HG02798 (cell line): ENCODE measurements around the gene DPYD.

Experiments used
- ATAC-seq: cut with Tn5 transposase; IDR thresholded peaks from one replicate; pipeline ENCODE4 v1.9.1; 2021; ENCODE audit warnings: mild to moderate bottlenecking; ENCODE audit not compliant: unreplicated experiment, poor library complexity

Gene DPYD

DNA sequence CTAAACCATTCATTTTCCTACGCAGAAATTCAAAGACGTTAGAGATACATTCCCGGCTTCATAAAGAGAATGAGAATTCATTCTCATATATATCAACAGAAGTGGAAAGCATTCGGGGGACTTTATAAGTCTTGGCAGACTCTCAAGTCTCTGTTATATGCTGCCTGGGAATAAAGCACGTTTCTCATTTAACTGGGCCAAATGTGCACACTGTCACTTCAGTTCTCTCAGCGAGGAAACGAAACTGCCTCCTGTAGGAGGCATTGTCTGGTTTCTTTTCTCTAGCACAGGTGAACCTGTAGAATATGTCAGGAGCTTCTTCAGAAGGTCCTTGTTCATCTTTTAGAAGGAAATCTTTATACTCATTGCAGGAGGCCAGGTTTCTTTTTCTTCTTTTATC is 831.7 kb downstream of the DPYD start:
- ATAC-seq, result peak; percentile 42

DNA sequence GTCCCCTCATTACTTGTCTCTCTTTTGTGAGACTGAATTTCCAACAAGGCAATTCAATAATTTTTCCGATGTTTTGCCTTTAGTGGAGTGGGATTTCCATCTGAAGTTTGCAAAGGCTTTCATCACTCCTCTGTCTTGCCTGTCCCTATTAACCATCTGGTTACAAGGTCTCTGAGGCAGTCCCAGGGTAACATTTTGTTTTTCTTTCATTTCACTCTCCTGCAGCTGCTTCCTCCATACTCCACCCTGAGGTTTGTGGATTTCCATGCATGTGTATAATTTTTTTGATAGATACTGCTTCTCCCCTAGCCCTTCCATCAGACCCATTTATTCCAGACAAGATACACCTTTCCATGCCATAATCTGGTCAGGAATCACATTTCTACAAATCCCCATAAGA is 832.4 kb downstream of the DPYD start:
- no peak for ATAC-seq

DNA sequence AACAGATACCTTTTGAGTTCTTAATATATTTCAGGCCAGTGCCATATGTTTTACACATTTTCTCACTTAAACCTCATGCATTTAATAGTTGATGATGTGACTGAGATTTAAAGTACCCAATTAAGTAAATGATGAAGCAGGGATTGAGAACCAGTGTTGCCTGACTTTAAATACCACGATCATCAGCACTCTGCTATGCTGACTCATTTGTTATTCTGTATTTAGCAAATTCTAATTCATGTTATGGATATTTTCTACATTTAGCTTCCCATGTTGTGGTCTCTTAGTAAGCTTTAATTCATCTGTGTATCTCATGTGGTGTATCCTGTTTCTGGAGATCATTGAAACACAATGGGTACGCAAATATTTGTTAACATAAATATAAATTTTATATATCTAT is 836.3 kb downstream of the DPYD start:
- no peak for ATAC-seq

DNA sequence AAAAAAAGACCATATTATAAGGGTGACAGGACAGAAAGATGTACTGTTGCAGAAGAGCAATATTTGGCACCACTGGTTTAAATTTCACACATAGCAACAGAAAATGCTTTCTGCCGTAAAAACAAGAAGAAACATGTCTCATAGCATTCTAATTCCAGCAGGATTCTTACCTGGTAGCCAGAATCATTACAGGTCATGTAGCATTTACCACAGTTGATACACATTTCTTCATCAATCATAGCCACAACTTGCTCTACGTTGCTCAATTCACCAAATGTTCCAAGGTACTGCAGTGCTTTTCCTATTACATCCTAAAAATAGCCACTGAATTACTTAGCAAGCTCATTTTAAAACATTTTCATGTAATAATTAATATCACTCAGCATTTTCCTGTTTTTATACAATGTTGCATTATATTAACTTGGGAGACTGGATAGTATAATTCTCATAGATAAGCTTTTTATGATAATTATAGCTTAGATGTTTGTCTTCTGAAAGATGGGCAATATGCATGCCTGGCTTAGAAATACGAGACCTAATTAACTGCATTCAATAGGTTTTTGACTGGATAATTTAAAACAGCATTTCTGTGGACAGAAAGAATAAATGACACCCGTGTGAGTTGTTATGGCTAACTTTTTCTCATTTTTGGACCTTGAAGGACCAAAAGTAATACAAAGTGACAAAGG is 838.5 kb downstream of the DPYD start:
- no peak for ATAC-seq

DNA sequence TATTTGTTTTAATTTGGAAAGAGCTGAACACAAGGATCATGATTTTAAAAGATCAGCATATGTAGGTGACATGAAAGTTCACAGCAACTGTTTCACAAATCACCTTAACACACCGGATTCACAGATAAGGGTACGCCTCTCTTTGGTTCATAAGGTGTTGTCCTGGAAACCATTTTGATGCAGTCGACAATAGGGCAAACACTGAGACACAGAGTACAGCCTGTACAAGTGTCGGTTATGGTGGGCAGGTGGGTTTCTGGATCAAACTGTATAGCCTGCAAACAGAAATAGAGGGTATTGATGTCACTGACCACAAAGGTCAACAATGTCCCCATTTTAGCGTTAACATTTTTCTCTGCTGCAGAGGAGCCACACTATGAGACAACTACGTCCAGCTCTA is 842.0 kb downstream of the DPYD start:
- ATAC-seq, result no peak

DNA sequence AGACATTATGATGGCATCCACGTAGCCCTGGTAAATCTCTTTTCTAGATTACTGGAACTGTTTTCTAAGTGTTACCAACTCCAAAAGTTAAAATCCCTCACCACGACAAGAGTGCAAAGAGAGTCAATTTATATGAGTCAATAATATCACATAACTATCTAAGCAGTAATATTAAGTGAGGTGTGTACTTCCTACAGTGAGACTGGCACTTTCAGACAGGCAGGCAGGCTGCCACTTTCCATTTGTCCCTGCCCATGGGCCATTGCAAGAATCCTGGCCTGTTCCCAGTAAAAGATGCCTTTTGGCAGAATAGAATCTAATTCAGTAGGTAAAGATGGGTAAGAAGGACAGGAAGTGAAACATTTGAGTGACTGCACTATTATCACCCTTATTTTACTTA is 843.6 kb downstream of the DPYD start:
- no peak for ATAC-seq

DNA sequence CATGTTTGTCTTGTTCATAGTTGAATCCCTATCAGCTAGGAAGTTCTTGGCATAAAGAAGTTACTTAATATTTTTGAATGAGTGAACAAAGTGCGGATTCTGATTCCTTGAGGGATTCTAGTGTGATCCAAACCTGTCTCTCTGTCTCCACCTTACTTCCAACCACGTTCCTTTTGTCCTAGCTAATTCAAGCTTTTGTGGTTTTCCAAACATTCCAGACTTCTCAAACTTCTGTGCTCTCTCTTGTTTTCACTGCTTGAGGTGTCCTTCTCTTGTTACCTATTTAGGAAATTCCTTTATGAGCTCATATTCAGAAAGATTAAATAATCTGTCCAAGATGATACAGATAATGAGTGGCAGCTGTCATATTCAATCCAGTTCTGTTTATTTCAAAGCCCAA is 846.1 kb downstream of the DPYD start:
- ATAC-seq, result no peak

DNA sequence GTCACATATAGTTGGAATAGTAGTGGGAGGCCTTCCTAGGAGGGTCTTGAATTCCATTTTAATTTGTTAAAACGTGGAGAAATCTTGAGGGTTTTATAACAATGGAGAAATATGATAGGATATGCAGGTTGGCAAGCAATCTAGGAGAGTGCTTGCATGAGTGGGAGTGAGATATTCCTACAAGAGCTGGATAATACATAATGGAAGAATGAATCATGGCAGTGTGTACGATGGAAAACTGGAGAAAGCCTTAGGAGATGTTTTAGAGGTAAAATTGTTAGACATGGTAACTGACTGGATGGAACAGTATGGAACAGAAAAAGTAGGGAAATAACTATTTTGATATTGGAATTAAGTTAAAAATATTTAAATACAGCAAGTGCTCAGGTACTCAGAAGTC is 846.9 kb downstream of the DPYD start:
- no peak for ATAC-seq

DNA sequence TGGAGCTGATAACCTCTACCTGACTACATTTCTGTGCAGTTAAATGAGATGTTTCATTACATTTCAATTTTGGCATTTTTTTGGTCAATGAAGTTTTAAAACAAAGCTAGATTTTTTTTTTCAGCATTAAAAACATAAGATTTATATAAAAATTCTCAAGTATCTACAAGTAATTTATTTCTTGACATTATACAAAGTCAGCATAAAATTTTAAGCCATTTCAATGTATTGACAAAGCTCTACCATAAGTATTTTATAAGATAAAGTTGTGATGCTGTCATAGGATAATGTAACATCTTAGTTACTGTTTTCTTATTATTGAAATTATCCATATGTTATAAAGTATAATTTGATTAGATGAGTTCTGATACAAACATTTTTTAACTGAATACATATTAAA is 847.7 kb downstream of the DPYD start:
- no peak for ATAC-seq

DNA sequence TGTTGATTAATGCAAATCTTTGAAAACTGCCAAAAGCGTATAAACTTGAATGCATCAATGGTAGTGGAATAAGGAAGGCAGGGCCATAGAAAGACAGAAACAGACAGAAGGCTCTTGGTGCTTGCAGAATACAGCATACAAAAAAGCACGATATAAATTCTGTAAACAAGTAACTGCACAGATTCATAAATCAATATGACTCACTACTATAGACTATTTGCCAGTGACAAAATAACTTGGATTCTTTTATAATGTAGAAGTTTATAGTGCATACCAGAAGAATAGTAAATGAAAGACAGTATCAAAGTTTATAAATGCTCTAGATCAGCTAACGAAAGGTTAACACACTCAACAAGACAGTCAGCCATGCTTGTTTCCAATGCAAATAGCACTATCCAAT is 849.7 kb downstream of the DPYD start:
- no peak for ATAC-seq

DNA sequence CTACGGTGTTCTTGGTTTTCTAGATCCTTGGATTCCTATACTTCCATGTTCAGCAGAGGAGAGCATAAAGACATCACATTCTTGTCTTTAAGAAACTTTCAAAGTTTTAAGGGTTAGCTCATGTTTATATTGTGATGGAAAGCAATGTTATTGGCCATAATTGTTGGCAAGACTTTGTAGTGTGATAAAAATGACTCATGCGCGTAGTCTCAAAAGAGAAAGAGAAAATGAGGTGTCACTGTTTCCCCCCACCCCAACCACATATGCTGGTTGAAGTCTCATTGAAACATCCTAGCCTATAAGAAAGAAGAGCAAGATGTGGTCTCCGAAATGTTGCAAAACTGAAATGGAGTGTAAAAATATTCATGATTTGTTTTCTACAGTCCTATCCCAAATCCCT is 850.5 kb downstream of the DPYD start:
- no peak for ATAC-seq

DNA sequence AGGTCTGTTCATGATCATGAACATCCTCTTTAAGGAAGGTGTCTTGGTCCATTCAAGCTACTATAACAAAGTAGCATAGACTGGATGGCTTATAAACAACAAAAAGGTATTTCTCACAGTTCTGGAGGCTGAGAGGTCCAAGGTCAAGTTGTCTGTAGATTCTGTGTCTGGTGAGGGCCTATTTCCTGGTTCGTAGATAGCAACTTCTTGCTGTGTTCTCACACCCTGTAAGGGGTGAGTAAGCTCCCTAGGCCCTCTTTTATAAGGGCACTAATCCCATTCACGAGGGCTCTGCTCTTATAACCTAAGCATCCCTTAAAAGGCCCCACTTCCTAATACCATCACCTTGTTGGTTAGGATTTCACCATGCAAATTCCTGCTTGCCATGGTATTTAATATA is 851.5 kb downstream of the DPYD start:
- no peak for ATAC-seq

DNA sequence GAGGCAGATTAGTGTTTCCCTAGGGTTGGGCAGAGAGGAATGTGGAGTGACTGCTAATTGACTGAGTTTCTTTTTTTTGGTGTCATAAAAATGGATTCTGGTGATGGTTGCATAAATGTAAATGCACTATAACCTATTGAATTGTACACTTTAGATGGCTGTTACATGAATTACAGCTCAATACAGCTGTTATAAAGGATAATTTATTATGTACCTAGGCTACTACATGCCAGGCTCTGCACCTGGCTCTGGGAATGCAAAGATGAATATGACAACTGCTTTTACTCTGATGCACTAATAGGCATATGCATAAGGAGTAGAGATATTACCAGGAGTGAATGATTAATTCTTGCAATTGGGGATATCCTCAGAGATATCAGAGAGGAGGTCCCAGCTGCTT is 854.0 kb downstream of the DPYD start:
- no peak for ATAC-seq

DNA sequence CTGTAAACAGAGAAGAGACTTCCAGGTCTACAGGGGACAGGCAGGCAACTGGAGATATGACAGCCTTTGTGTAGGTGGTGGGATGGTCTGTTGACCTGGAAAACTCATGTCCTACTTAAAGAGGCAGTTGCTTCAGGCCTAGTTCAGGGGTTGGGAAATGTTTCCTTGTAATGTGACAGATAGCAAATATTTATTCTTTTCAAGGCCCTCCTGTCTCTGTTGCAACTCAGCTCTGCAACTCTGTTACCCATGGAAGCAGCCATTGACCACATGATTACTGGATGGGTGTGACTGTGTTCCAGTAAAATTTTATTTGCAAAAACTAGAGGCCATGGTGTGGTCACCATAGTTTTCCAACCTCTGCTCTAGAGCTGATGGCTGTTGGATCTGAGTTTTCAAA is 857.3 kb downstream of the DPYD start:
- ATAC-seq, result no peak

DNA sequence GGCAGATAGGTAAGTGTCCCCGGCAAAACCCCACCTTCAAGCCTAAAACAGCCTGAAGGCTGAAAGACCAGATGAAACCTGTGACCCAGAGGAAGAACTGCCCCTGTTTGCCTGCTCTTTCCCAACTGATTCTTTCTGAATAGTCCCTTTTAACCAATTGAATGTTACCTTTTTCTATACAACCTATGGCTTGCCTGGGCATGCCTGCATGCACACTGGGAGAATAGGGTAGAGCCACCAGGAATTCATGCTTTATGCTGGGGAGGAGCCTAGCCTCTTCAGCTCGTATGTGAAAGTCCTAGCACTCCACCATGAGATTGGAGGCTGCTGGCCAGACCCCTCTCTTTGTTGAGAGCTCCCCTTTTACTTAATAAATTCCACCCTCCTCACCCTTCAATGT is 859.2 kb downstream of the DPYD start:
- no peak for ATAC-seq

DNA sequence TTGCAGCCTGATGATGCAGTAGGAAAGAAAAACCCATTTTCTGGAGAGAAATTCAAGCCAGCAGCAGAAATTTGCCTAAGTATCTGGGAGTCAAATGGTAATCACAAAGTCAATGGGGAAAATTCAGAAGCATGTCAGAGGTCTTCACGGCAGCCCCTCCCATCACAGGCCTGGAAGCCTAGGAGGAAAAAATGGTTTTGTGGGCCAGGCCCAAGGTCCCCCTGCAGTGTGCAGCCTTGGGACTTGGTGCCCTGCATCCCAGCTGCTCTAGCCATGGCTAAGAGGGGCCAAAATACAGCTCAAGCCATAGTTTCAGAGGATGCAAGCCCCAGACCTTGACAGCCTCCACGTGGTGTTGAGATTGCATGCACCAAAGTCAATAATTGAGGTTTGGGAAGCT is 864.4 kb downstream of the DPYD start:
- no peak for ATAC-seq

DNA sequence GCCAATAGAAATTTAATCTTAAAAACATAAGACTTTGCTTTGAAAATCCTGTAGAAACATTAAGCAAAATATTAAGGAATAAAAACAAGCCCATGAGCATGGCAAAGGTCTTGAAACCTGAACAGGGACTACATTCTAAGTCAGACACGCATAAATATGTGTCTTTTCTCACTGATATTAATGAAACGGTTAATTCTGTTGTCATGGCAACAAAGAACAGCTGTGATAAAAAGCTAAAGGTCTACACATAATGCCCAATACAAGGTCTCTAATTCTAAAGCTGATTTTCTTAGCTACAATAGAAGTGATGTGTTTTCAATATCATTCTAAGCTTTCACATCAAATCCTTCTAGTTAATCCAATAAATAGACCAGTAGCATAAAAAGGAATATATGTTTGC is 867.6 kb downstream of the DPYD start:
- no peak for ATAC-seq

DNA sequence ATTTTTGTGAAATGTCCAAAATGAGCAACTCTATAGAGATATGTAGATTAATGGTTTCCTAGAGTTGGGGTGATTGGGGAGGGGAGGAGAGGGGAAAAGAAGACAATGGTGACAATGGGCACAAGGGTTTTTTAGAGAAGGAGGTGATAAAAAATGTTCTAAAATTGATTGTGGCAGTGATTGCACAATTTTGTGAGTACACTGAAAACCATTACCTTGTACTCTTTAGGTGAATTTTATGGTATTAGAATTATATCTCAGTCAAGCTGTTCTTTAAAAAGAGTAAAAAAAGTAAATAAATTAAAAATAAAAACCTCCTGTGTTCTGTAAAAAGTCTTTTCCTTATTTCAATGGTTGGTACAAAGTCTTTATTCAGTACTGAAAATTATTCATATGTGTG is 869.0 kb downstream of the DPYD start:
- ATAC-seq, result no peak

DNA sequence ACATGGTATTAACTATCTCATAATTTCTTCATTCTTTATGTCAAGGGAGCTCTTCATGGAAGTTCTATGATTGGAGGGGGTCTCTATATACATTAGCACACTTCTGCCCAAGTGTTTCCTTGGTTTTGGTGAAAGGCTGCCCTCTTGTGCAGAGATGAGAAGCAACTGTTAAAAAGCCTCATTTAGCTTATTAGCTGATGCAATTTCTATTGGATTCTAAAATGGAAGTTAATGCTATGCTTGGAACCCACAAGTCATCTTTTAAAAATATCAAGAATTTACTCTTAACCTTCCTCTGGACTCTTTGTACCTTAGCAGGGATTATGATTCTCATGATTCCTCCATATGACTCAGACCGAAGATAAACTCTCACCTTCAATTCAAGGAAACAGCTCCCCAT is 870.3 kb downstream of the DPYD start:
- no peak for ATAC-seq

DNA sequence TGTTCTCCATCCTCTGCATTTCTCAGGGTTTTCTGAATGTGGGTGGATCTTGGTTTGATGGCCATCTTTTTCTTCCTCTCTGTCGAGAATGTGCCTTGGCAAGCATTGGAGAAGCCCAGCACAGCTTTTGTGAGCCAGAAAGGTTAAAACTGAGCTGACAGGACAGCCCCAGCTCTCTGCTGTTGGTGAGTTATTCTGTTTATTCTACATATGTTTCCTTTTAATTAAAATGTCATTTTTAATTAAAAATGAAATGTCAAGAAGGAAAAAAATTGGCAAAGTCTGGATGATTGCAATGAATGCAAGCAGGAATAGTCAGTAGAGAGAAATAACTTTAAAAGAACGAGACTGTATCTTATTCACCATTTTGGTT is 873.4 kb downstream of the DPYD start:
- ATAC-seq, result no peak

DNA sequence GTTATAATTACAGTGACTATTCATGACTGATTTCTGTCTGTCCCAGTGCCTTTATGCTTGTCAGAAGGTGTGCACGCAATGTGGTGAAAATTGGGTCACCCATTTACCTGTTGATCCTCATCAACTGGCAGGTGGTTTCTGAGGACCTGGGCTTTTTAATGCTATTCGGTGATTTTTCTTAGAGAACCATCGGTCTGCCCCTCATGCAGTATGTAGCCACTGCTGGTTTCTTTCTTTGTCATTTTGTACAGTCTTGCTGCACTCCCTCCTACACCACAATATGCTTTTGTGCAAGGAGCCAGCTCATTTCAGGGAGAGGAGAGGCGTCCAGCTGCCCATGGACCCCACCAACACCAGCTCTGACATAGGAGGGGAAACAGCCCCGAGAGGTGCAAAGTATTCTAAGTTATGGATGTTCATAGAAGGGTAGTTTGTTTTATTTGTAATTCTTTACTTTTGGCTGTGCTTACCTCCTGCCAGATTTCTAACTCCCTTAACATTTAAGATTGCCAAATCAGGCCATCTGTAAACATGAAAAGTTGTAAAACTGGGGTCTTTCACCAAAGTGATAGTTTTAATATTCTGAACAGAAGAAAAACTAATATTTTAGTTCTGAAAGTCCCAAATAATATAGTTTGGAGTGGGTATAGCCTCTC is 873.9 kb downstream of the DPYD start:
- ATAC-seq, result no peak

DNA sequence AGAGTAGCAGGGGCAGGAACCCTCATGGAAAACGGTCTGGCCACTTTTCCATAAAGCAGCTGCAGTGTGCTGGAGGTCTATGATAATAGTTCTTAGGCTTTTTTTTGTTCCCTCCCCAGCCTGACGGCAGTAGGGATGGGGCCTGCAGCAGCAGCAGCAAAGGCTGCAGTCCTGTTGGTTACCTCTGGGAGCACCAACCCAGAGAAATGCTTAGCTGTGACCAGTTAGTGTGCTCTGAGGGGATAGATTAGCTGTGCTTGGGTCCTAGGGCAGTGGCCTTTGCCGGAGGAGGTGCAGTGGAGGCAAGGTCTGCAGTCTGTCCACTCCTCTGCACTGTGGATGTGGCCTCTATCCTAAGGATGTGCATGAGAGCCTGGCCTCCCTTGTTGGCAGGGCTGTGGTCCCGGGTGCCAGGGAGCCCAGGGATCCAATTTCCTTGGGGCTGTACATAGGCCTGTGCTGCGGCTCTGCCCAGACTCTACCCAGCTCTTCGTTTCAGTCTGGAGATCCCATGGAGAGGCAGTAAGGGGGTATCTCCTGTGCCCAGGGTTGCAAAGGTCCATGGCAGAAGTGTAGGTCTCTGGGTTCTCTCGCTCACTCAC is 876.6 kb downstream of the DPYD start:
- no peak for ATAC-seq
